HepG2 (cell line): ENCODE data around the gene LSMEM2. TPM values are rescaled to one million over a fixed set of nuclear protein-coding genes. Genes with fewer than 3 reads are reported as not detected.

Experiments
- ARID2 ChIP-seq: sonication (generic); formaldehyde crosslinking; IDR thresholded peaks from 2 replicates; pipeline ENCODE4 v1.8.1; 2022; ENCODE audit warnings: mild to moderate bottlenecking, missing genetic modification reagents, borderline replicate concordance
- FOXM1 ChIP-seq: sonication (generic); formaldehyde crosslinking; IDR thresholded peaks from 2 replicates; pipeline ENCODE4 v1.5.0; 2020; ENCODE audit warnings: missing genetic modification reagents
- NFYC ChIP-seq: IDR thresholded peaks from 2 replicates; pipeline ENCODE4 v1.6.1; 2016; ENCODE audit warnings: missing genetic modification reagents, missing compliant biosample characterization
- RARG ChIP-seq: sonication (generic); formaldehyde crosslinking; IDR thresholded peaks from 2 replicates; pipeline ENCODE4 v1.4.0; 2020; ENCODE audit warnings: low read depth, mild to moderate bottlenecking, missing genetic modification reagents
- TCF12 ChIP-seq, 2 experiments: fragments of 450-650 bp in 1 of 2; sonication (generic) in 1 of 2; formaldehyde crosslinking in 1 of 2; IDR thresholded peaks; 2 replicates each; pipeline versions ENCODE4 v1.6.1 to v1.8.0; 2017 to 2022; ENCODE audit warnings: antibody characterized with exemption in 1 of 2, mild to moderate bottlenecking in 1 of 2, missing genetic modification reagents in 1 of 2, moderate library complexity in 1 of 2
- ZFP36L1 ChIP-seq: sonication (generic); formaldehyde crosslinking; IDR thresholded peaks from 2 replicates; pipeline ENCODE4 v1.8.0; 2022; ENCODE audit warnings: mild to moderate bottlenecking, missing genetic modification reagents, moderate library complexity
- ZNF552 ChIP-seq: sonication (generic); formaldehyde crosslinking; IDR thresholded peaks from 2 replicates; pipeline ENCODE4 v1.9.0; 2022; ENCODE audit warnings: missing genetic modification reagents, mild to moderate bottlenecking, borderline replicate concordance
- ZNF577 ChIP-seq: sonication (generic); formaldehyde crosslinking; IDR thresholded peaks from 2 replicates; pipeline ENCODE4 v1.4.0; 2020; ENCODE audit warnings: mild to moderate bottlenecking, low read depth, missing genetic modification reagents, borderline replicate concordance
- ZNF589 ChIP-seq: sonication (generic); formaldehyde crosslinking; conservative IDR thresholded peaks from 2 replicates; pipeline ENCODE4 v1.8.0; 2022; ENCODE audit warnings: mild to moderate bottlenecking, moderate library complexity, missing genetic modification reagents
- ZNF761 ChIP-seq: sonication (generic); formaldehyde crosslinking; conservative IDR thresholded peaks from 2 replicates; pipeline ENCODE4 v1.4.0; 2020; ENCODE audit warnings: mild to moderate bottlenecking, missing genetic modification reagents
- ZSCAN31 ChIP-seq: sonication (generic); formaldehyde crosslinking; IDR thresholded peaks from 2 replicates; pipeline ENCODE4 v1.5.0; 2020; ENCODE audit warnings: low read depth, mild to moderate bottlenecking, missing genetic modification reagents
- polyA plus RNA-seq, 8 experiments: library from polyadenylated mRNA; depleted of rRNA in 3 of 8; stranded (reverse) in 7 of 8; unstranded in 1 of 8; fragments of >200 nt; fragmentation: Illumina TruSeq in 4 of 8; extraction: Trizol in 4 of 8; gene quantifications; 2 replicates each; pipeline versions ENCODE4 v1.2.1 to v1.2.3, GENCODE V29; 2011 to 2016; ENCODE audit warnings: low read depth in 4 of 8, missing spikeins in 1 of 8, mixed read lengths in 1 of 8; ENCODE audit not compliant: insufficient read depth in 1 of 8
- total RNA-seq, 5 experiments: library from RNA; depleted of rRNA; stranded (reverse); fragments of >200 nt; fragmentation: Illumina TruSeq; extraction: Trizol; gene quantifications; 2 replicates each; pipeline ENCODE4 v1.2.3, GENCODE V29; 2016; ENCODE audit warnings: low read depth in 1 of 5
- TF ChIP-seq, protein P1 (sequence below): sonication (generic); formaldehyde crosslinking; IDR thresholded peaks from 2 replicates; pipeline ENCODE4 v1.5.1; 2020; ENCODE audit warnings: mild to moderate bottlenecking, missing genetic modification reagents, borderline replicate concordance
- TF ChIP-seq, protein P2 (sequence below), 2 experiments: sonication (generic) in 1 of 2; formaldehyde crosslinking in 1 of 2; IDR thresholded peaks; 2 replicates each; pipeline versions ENCODE4 v1.4.0 to v1.6.1; 2018 to 2020; ENCODE audit warnings: missing genetic modification reagents in 2 of 2, borderline replicate concordance in 1 of 2, low read depth in 1 of 2, mild to moderate bottlenecking in 1 of 2, missing biosample characterization in 1 of 2
- TF ChIP-seq, protein P3 (sequence below): conservative IDR thresholded peaks from 2 replicates; pipeline ENCODE4 v1.6.1; 2018; ENCODE audit warnings: missing genetic modification reagents
- TF ChIP-seq, protein P4 (sequence below): sonication (generic); formaldehyde crosslinking; IDR thresholded peaks from 2 replicates; pipeline ENCODE4 v1.5.0; 2020; ENCODE audit warnings: missing genetic modification reagents
- TF ChIP-seq, protein P5 (sequence below): sonication (generic); formaldehyde crosslinking; IDR thresholded peaks from 2 replicates; pipeline ENCODE4 v1.8.0; 2022; ENCODE audit warnings: missing genetic modification reagents, mild to moderate bottlenecking, inconsistent platforms, borderline replicate concordance

LSMEM2 gene
- total and polyA plus RNA-seq, 2 of the 13 experiments (the other 11 are each of a cell fraction or from before 2014, with no cell fraction given): 0.07 to 0.41 TPM

DNA sequence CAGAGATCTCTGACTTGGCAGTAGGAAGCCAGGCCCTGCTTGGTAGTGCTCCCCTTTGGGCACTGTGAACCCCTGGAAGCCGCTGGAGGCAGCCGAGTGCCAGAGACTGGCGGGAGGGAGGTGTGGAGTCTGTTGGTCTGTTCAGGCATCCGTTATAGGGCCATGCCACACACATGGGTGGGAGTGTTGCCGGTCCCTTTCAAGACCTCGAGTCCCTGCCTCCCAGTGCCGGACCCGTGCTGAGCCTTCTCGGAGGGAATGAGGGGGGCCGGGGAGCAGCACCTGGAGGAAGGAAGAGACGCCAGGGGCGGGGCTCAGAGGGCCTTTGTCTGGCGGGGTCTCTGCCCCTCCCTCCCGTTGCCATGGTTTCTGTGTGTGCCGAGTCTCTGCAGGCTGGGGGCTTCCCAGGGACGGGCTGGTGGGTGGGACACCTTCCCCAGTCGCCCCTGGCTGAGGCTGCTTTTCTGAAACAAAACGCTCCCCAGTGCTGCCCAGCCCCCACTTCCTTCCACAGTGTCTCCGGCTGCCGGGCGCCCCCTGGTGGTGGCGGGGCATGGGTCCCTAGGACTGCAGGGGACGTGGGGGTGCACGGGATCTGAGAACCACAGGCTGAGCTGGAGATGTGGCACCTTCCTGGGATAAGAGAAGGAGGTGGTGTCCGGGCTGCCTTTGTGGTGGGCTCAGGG lies 32.9 kb upstream of the LSMEM2 start (continued):
- TF ChIP-seq, protein P1, sequence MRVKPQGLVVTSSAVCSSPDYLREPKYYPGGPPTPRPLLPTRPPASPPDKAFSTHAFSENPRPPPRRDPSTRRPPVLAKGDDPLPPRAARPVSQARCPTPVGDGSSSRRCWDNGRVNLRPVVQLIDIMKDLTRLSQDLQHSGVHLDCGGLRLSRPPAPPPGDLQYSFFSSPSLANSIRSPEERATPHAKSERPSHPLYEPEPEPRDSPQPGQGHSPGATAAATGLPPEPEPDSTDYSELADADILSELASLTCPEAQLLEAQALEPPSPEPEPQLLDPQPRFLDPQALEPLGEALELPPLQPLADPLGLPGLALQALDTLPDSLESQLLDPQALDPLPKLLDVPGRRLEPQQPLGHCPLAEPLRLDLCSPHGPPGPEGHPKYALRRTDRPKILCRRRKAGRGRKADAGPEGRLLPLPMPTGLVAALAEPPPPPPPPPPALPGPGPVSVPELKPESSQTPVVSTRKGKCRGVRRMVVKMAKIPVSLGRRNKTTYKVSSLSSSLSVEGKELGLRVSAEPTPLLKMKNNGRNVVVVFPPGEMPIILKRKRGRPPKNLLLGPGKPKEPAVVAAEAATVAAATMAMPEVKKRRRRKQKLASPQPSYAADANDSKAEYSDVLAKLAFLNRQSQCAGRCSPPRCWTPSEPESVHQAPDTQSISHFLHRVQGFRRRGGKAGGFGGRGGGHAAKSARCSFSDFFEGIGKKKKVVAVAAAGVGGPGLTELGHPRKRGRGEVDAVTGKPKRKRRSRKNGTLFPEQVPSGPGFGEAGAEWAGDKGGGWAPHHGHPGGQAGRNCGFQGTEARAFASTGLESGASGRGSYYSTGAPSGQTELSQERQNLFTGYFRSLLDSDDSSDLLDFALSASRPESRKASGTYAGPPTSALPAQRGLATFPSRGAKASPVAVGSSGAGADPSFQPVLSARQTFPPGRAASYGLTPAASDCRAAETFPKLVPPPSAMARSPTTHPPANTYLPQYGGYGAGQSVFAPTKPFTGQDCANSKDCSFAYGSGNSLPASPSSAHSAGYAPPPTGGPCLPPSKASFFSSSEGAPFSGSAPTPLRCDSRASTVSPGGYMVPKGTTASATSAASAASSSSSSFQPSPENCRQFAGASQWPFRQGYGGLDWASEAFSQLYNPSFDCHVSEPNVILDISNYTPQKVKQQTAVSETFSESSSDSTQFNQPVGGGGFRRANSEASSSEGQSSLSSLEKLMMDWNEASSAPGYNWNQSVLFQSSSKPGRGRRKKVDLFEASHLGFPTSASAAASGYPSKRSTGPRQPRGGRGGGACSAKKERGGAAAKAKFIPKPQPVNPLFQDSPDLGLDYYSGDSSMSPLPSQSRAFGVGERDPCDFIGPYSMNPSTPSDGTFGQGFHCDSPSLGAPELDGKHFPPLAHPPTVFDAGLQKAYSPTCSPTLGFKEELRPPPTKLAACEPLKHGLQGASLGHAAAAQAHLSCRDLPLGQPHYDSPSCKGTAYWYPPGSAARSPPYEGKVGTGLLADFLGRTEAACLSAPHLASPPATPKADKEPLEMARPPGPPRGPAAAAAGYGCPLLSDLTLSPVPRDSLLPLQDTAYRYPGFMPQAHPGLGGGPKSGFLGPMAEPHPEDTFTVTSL (CRISPR knock-in tag): no peak
- TF ChIP-seq ZNF552 (CRISPR knock-in tag): no peak
- no peak for TF ChIP-seq ZFP36L1 (CRISPR knock-in tag)
- TF ChIP-seq ZNF761 (CRISPR knock-in tag): no peak
- TF ChIP-seq, protein P2, sequence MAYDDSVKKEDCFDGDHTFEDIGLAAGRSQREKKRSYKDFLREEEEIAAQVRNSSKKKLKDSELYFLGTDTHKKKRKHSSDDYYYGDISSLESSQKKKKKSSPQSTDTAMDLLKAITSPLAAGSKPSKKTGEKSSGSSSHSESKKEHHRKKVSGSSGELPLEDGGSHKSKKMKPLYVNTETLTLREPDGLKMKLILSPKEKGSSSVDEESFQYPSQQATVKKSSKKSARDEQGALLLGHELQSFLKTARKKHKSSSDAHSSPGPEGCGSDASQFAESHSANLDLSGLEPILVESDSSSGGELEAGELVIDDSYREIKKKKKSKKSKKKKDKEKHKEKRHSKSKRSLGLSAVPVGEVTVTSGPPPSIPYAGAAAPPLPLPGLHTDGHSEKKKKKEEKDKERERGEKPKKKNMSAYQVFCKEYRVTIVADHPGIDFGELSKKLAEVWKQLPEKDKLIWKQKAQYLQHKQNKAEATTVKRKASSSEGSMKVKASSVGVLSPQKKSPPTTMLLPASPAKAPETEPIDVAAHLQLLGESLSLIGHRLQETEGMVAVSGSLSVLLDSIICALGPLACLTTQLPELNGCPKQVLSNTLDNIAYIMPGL (CRISPR knock-in tag; IDR thresholded peaks at IDR 0.05; ENCODE audit: borderline replicate concordance in 1 of 2, low read depth in 1 of 2): peak; percentile 78 to 91
- TF ChIP-seq FOXM1 (CRISPR knock-in tag): no peak
- TF ChIP-seq, protein P3, sequence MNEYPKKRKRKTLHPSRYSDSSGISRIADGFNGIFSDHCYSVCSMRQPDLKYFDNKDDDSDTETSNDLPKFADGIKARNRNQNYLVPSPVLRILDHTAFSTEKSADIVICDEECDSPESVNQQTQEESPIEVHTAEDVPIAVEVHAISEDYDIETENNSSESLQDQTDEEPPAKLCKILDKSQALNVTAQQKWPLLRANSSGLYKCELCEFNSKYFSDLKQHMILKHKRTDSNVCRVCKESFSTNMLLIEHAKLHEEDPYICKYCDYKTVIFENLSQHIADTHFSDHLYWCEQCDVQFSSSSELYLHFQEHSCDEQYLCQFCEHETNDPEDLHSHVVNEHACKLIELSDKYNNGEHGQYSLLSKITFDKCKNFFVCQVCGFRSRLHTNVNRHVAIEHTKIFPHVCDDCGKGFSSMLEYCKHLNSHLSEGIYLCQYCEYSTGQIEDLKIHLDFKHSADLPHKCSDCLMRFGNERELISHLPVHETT (CRISPR knock-in tag): no peak
- no peak; the same call in 1 of the 2 replicates for TF ChIP-seq ZSCAN31
- TF ChIP-seq ZNF589 (CRISPR knock-in tag): no peak
- no peak for TF ChIP-seq TCF12 (IDR thresholded peaks at IDR 0.05)
- 0 out of 2 replicates have a peak, but pooled peaks have one; percentile 60 for TF ChIP-seq TCF12 (CRISPR knock-in tag; IDR thresholded peaks at IDR 0.05)
- no peak for TF ChIP-seq RARG (CRISPR knock-in tag)
- no peak for TF ChIP-seq ARID2 (CRISPR knock-in tag)
- no peak for TF ChIP-seq ZNF577 (CRISPR knock-in tag)
- no peak for TF ChIP-seq NFYC (CRISPR knock-in tag)
- TF ChIP-seq, protein P4, sequence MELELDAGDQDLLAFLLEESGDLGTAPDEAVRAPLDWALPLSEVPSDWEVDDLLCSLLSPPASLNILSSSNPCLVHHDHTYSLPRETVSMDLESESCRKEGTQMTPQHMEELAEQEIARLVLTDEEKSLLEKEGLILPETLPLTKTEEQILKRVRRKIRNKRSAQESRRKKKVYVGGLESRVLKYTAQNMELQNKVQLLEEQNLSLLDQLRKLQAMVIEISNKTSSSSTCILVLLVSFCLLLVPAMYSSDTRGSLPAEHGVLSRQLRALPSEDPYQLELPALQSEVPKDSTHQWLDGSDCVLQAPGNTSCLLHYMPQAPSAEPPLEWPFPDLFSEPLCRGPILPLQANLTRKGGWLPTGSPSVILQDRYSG (CRISPR knock-in tag): no peak
- TF ChIP-seq, protein P5, sequence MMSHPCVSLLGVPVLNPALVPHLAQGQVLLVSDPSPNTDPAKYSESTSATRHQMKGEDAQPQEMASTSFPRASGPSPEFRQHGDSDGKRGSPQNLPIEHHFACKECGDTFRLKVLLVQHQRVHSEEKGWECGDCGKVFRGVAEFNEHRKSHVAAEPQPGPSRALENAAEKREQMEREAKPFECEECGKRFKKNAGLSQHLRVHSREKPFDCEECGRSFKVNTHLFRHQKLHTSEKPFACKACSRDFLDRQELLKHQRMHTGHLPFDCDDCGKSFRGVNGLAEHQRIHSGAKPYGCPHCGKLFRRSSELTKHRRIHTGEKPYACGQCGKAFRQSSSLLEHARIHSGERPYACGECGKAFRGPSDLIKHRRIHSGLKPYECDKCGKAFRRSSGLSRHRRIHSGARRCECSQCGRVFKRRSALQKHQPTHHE (CRISPR knock-in tag): no peak
